Suppressor macrophage treated with lipopolysaccharide for 1 hour (primary cell): ENCODE data around the gene AP2A1.
"Not testable (repeated sequence)": the region's sequence is repeated elsewhere in the genome, so short reads cannot be mapped to it uniquely, and the experiment has no call there.

Experiments
- DNase-seq, 3 donors: peaks; one replicate each; pipeline ENCODE4 v3.0.0-alpha.2; 2020 to 2022

AP2A1 gene

GRCh38 chr19:49766930-49767299, at the start of gene AP2A1:
TSS of gene AP2A1 (plus strand) at chr19:49767001. CDS start at chr19:49767134, 133 bp downstream.
- DNase-seq: no peak

- DNase-seq: no peak
These were observed 48.3 kb upstream of the AP2A1 start for GRCh38 chr19:49718511-49718910.

- no peak for DNase-seq
These were observed 47.8 kb upstream of the AP2A1 start for GRCh38 chr19:49718991-49719390.

- DNase-seq: not testable (repeated sequence)
These were observed 47.4 kb upstream of the AP2A1 start for GRCh38 chr19:49719420-49719819.

- no peak for DNase-seq
These were observed 39.4 kb upstream of the AP2A1 start for GRCh38 chr19:49727217-49728030.

GRCh38 chr19:49730166-49730565, 36.6 kb upstream of the AP2A1 start:
- no peak for DNase-seq

GRCh38 chr19:49738268-49738667, 28.5 kb upstream of the AP2A1 start:
- DNase-seq: peak; percentile 69 to 79 (median 73)

- no peak for DNase-seq
These were observed 27.7 kb upstream of the AP2A1 start for GRCh38 chr19:49739098-49739497.

- DNase-seq: no peak
These were observed 26.9 kb upstream of the AP2A1 start for GRCh38 chr19:49739933-49740332.

- peak; percentile 29 to 35 (median 33) for DNase-seq
These were observed 25.5 kb upstream of the AP2A1 start for GRCh38 chr19:49741210-49741844.

- no peak for DNase-seq
These were observed 21.8 kb upstream of the AP2A1 start for GRCh38 chr19:49744946-49745381.

- DNase-seq: peak; percentile 52 to 76 (median 74)
These were observed 20.4 kb upstream of the AP2A1 start for GRCh38 chr19:49746206-49746958.

GRCh38 chr19:49749055-49749716, 17.6 kb upstream of the AP2A1 start:
- peak; percentile 23 to 29 (median 24) for DNase-seq

GRCh38 chr19:49749771-49750170, 17.0 kb upstream of the AP2A1 start:
- DNase-seq: no peak

- no peak for DNase-seq
These were observed 14.1 kb upstream of the AP2A1 start for GRCh38 chr19:49752701-49753100.

- no peak for DNase-seq
These were observed 10.8 kb upstream of the AP2A1 start for GRCh38 chr19:49755956-49756355.

GRCh38 chr19:49758292-49758691, 8.5 kb upstream of the AP2A1 start:
- DNase-seq: peak in 1 of 3 donors; percentile 15

GRCh38 chr19:49761249-49761624, 5.6 kb upstream of the AP2A1 start:
- no peak for DNase-seq

GRCh38 chr19:49761625-49762311, 5.0 kb upstream of the AP2A1 start:
- DNase-seq: peak in 2 of 3 donors; percentile 32 to 53

- no peak for DNase-seq
These were observed 3.6 kb upstream of the AP2A1 start, which contains the start of gene TSKS for GRCh38 chr19:49763230-49763629. TSS of gene TSKS (minus strand) at chr19:49763306. CDS start at chr19:49763247, 59 bp downstream.

GRCh38 chr19:49764341-49764740, 2.5 kb upstream of the AP2A1 start:
- DNase-seq: no peak
